Measurements from ENCODE around the gene POT1. TPM values are rescaled to one million over a fixed set of nuclear protein-coding genes. Genes with fewer than 3 reads are reported as not detected.

Gene POT1
- total RNA-seq, 2 donors from 2014 or later = 9.3 to 12.0 TPM

DNA sequence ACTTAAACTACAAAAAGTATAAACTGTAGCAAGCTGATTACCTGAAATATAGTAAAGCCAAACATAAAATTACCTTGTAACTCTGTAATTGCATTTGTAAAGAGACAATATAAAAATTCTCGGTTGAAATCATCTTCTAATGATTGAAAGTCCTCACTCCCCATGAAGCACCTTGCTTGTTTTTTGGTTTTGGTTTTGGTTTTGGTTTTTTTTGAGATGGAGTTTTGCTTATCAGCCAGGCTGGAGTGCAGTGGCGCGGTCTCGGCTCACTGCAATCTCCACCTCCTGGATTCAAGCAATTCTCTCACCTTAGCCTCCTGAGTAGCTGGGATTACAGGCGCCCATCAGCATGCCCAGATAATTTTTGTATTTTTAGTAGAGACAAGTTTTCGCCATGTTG, 130.2 kb downstream of the POT1 start:
- Histone ChIP-seq H3K36me3 (no peaks in the 10 kb centered on the region), H3K27me3 (no peaks in the 10 kb centered on the region), H3K4me1 (no peaks in the 10 kb centered on the region), H3K4me3 (no peak overlapping the region), H3K9ac (ENCODE audit: low read depth in 2 of 2, low read length in 2 of 2) (no peak overlapping the region), H3K9me3 (no peaks in the 10 kb centered on the region), H3K27ac (no peak overlapping the region)
- no peak for DNase-seq
- TF ChIP-seq, protein P1, sequence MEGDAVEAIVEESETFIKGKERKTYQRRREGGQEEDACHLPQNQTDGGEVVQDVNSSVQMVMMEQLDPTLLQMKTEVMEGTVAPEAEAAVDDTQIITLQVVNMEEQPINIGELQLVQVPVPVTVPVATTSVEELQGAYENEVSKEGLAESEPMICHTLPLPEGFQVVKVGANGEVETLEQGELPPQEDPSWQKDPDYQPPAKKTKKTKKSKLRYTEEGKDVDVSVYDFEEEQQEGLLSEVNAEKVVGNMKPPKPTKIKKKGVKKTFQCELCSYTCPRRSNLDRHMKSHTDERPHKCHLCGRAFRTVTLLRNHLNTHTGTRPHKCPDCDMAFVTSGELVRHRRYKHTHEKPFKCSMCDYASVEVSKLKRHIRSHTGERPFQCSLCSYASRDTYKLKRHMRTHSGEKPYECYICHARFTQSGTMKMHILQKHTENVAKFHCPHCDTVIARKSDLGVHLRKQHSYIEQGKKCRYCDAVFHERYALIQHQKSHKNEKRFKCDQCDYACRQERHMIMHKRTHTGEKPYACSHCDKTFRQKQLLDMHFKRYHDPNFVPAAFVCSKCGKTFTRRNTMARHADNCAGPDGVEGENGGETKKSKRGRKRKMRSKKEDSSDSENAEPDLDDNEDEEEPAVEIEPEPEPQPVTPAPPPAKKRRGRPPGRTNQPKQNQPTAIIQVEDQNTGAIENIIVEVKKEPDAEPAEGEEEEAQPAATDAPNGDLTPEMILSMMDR (IDR thresholded peaks at IDR 0.05) = no peak
- intact Hi-C loops (cut with DNase I) = no loop called here

DNA sequence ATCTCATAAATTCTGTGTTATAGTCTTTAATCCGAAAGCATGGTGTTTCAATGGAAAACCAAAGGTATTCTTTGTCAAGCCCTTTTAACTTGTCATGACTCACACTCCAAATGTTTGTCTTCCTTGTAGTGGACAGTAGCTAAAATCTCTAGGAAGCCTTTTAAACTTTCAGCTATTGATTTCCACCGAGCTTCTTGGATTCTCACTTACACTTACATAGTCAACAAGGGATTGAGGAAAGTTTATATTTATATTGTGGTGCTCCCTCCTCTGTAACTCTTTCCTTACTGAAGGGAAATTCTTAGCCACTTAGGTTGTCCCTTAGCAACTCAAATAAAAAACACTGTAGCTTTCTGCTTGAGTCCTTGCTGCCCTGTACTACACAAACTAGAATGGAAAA, 132.9 kb downstream of the POT1 start:
- intact Hi-C loops (cut with DNase I) = no loop called here
- H3K4me3 ChIP-seq = no peak overlapping the region
- no peaks in the 10 kb centered on the region for H3K4me1 ChIP-seq
- no peaks in the 10 kb centered on the region for H3K36me3 ChIP-seq
- no peaks in the 10 kb centered on the region for H3K27me3 ChIP-seq
- H3K9me3 ChIP-seq = no peaks in the 10 kb centered on the region
- H3K27ac ChIP-seq = no peak overlapping the region
- DNase-seq = no peak
- H3K9ac ChIP-seq (ENCODE audit: low read depth in 2 of 2, low read length in 2 of 2) = no peak overlapping the region
- TF ChIP-seq, protein P1 (IDR thresholded peaks at IDR 0.05) = no peak

DNA sequence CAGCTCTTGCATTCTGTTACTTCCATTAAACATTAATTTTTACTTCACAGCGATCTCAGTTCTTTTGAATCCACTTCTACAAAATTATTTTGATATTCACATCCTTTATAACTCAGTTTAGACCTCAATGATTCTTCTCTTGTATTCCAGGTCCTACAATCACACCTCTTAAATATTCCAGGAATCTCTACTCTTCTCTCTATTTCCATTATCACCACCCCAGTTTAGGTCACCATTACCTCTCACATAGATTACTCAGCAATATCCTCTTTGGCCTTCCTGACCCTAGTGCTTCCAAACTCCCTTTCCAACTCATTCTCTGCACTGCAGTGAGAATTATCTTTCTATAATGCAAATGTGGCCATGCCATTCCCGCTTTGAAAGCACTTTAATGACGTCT, 136.9 kb downstream of the POT1 start:
- Histone ChIP-seq H3K4me3 (no peak overlapping the region), H3K36me3 (no peaks in the 10 kb centered on the region), H3K27ac (no peak overlapping the region), H3K4me1 (no peaks in the 10 kb centered on the region), H3K9me3 (no peaks in the 10 kb centered on the region), H3K9ac (ENCODE audit: low read depth in 2 of 2, low read length in 2 of 2) (no peak overlapping the region), H3K27me3 (no peaks in the 10 kb centered on the region)
- DNase-seq = no peak
- TF ChIP-seq, protein P1 (IDR thresholded peaks at IDR 0.05) = no peak
- intact Hi-C loops (cut with DNase I) = no loop called here

DNA sequence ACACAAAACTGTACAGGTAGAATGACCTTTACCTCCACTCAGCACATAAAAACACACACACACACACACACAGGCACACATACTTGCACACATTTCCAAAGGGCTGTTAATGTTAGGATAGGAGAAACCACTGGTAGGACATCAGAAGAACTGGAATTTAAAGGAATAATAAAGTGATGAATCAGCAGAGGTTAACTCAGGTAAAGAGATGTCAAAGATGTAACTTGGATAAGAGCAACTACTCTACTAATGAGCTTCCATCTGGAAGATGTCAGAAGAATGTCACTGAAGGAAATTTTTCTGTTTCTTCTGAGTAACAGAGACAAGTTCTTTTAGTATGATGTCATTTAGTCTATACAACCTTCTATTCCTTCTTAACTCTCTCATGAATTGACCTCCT, 137.6 kb downstream of the POT1 start:
- TF ChIP-seq, protein P1 (IDR thresholded peaks at IDR 0.05) = no peak
- no peaks in the 10 kb centered on the region for H3K4me1 ChIP-seq
- intact Hi-C loops (cut with DNase I) = no loop called here
- H3K9ac ChIP-seq (ENCODE audit: low read depth in 2 of 2, low read length in 2 of 2) = no peak overlapping the region
- H3K4me3 ChIP-seq = no peak overlapping the region
- no peaks in the 10 kb centered on the region for H3K9me3 ChIP-seq
- no peaks in the 10 kb centered on the region for H3K36me3 ChIP-seq
- H3K27me3 ChIP-seq = no peaks in the 10 kb centered on the region
- no peak for DNase-seq
- H3K27ac ChIP-seq = no peak overlapping the region

DNA sequence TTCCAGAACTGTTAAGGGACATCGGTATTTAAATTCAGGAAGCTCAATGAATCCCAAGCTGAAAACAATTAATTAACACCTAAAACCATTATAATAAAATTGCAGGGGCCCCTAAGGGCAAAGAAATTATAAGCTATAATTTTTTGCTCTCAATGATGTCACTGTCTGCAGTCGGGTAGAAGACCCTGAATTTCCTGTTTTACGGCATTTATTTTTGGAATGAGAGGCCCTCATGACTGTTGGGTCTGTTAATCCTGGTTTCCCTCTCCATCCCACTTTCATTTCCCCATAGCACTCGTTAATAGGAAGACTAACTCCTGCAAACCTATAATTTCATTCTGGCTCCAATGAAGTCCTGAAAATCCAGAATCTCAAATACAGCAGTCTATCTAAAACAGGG, 138.2 kb downstream of the POT1 start:
- Histone ChIP-seq H3K9me3 (no peaks in the 10 kb centered on the region), H3K27me3 (no peaks in the 10 kb centered on the region), H3K4me1 (no peaks in the 10 kb centered on the region), H3K9ac (ENCODE audit: low read depth in 2 of 2, low read length in 2 of 2) (no peak overlapping the region), H3K36me3 (no peaks in the 10 kb centered on the region), H3K4me3 (no peak overlapping the region), H3K27ac (no peak overlapping the region)
- DNase-seq = no peak
- intact Hi-C loops (cut with DNase I) = no loop called here
- TF ChIP-seq, protein P1 (IDR thresholded peaks at IDR 0.05) = no peak

DNA sequence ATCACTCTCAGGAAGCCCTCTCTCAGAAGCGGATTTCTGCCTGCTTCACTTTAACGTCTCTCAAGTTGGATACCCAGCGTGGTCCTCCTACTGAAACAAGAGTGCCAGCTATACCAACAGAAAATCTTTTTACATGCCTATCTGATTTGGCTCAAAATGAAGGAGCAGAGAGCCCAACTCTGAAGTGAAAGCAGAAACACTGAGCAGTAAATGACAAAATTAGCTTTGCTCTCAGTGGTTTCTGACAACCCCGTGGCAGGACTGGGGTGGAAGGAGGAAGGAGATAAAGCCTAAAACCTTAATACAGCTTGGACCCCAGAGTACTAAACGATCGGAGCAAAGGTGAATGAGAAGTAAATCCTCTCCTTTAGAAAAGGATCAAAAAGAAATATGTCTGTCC, 139.0 kb downstream of the POT1 start:
- TF ChIP-seq, protein P1 (IDR thresholded peaks at IDR 0.05) = no peak
- Histone ChIP-seq H3K36me3 (no peaks in the 10 kb centered on the region), H3K4me1 (no peaks in the 10 kb centered on the region), H3K27ac (no peak overlapping the region), H3K27me3 (no peaks in the 10 kb centered on the region), H3K9ac (ENCODE audit: low read depth in 2 of 2, low read length in 2 of 2) (no peak overlapping the region), H3K9me3 (no peaks in the 10 kb centered on the region), H3K4me3 (no peak overlapping the region)
- DNase-seq = no peak
- intact Hi-C loops (cut with DNase I) = no loop called here

Data from colonic mucosa (tissue), 4 donors.